Tibial artery (tissue), 4 donors: Measurements from ENCODE around the gene ASPSCR1.
A peak's percentile ranks its signal among the peaks of the same experiment; 100 is the strongest.

Experiments
- DNase-seq, 2 donors: peaks; one replicate each; pipeline ENCODE4 v3.0.0-alpha.2; 2019
- H3K27ac ChIP-seq, 2 donors: fragments of 200-600 bp; sonication (generic) in 1 of 2; 1 replicate in 1 of 2; 2 replicates in 1 of 2; pipeline ENCODE4 v1.5.1; 2018 to 2019; ENCODE audit warnings: mild to moderate bottlenecking in 1 of 2
- H3K27me3 ChIP-seq, 2 donors: fragments of 200-600 bp; sonication (generic) in 1 of 2; one replicate each; pipeline versions ENCODE4 v1.5.1 to v1.6.0; 2016 to 2019
- H3K36me3 ChIP-seq, 3 donors: fragments of 200-600 bp; sonication (generic) in 2 of 3; one replicate each; pipeline ENCODE4 v1.5.1; 2016 to 2019; ENCODE audit warnings: mild to moderate bottlenecking in 2 of 3
- H3K4me1 ChIP-seq, 4 donors: fragments of 200-600 bp; sonication (generic) in 2 of 4; 1 replicate in 3 of 4; 2 replicates in 1 of 4; pipeline ENCODE4 v1.5.1; 2016 to 2019
- H3K4me3 ChIP-seq, 2 donors: fragments of 200-600 bp; sonication (generic) in 1 of 2; 1 replicate in 1 of 2; 2 replicates in 1 of 2; pipeline ENCODE4 v1.5.1; 2018 to 2019; ENCODE audit warnings: mild to moderate bottlenecking in 2 of 2
- H3K9me3 ChIP-seq, 3 donors: fragments of 200-600 bp; sonication (generic) in 1 of 3; one replicate each; pipeline ENCODE4 v1.5.1; 2016 to 2019
- intact Hi-C: fragments of 100-400 bp; cut with DNase I; formaldehyde crosslinking; loops from one replicate; pipeline ENCODE4 v1.15.0; 2023; ENCODE audit warnings: low total_unique reads
- TF ChIP-seq, protein P1 (sequence below), 2 experiments: fragments of 200-600 bp in 1 of 2; fragments of 450-650 bp in 1 of 2; IDR thresholded peaks; one replicate each; pipeline ENCODE4 v1.5.1; 2017 to 2019; ENCODE audit warnings: antibody characterized with exemption in 2 of 2, mild to moderate bottlenecking in 1 of 2, moderate library complexity in 1 of 2

ASPSCR1 gene

DNA sequence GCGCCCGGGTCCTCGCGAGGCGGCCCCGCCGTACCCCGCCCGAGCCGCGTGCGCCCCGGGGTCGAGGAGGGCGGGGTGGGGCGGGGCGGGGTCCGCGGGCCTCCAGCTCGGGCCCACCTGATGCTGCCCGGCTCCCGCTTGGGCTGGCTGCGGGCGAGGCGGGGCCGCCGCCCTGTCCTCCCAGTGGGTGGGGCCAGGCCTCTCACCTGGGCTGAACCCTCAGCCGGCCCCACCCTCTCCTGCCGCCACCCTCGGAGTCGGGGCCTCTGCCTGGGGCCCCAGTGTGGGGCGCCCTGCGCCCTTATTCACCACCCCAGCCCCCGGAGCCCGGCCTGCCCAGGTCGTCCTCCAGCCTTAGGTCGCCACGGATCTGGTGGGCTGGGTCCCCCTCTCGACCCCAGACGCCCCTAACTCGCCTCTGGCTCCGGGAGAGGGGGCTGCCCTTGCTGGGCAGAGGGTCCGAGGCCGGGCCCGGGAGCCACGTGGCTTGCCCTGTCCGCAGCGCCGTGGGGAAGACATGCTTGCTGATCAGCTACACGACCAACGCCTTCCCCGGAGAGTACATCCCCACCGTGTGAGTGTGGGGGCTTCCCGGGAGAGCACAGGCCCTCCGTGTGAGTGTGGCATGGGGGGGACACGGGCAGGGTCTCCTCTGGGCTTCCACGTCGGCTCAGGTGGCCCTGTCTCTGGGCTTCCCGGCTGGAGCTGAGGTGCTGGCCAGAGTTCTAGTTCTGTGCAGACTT is 54.6 kb downstream of the ASPSCR1 start:
- Histone ChIP-seq H3K27ac (no peak overlapping the region), H3K36me3 (peaks cover 0 to 17% (median 13%) of the 10 kb centered on the region in 3 donors), H3K27me3 (peaks cover 0 to 52% of the 10 kb centered on the region in 2 donors), H3K9me3 (no peaks in the 10 kb centered on the region), H3K4me3 (peak overlapping the region; percentile 16 to 33), H3K4me1 (peaks cover 0 to 42% (median 33%) of the 10 kb centered on the region in 4 donors)
- DNase-seq = no peak
- intact Hi-C loops = loop anchor here (2.0 kb wide), 1 partner anchor 121 kb away; no protein-coding TSS in a partner anchor
- TF ChIP-seq, protein P1, sequence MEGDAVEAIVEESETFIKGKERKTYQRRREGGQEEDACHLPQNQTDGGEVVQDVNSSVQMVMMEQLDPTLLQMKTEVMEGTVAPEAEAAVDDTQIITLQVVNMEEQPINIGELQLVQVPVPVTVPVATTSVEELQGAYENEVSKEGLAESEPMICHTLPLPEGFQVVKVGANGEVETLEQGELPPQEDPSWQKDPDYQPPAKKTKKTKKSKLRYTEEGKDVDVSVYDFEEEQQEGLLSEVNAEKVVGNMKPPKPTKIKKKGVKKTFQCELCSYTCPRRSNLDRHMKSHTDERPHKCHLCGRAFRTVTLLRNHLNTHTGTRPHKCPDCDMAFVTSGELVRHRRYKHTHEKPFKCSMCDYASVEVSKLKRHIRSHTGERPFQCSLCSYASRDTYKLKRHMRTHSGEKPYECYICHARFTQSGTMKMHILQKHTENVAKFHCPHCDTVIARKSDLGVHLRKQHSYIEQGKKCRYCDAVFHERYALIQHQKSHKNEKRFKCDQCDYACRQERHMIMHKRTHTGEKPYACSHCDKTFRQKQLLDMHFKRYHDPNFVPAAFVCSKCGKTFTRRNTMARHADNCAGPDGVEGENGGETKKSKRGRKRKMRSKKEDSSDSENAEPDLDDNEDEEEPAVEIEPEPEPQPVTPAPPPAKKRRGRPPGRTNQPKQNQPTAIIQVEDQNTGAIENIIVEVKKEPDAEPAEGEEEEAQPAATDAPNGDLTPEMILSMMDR (IDR thresholded peaks at IDR 0.05) = no peak

DNA sequence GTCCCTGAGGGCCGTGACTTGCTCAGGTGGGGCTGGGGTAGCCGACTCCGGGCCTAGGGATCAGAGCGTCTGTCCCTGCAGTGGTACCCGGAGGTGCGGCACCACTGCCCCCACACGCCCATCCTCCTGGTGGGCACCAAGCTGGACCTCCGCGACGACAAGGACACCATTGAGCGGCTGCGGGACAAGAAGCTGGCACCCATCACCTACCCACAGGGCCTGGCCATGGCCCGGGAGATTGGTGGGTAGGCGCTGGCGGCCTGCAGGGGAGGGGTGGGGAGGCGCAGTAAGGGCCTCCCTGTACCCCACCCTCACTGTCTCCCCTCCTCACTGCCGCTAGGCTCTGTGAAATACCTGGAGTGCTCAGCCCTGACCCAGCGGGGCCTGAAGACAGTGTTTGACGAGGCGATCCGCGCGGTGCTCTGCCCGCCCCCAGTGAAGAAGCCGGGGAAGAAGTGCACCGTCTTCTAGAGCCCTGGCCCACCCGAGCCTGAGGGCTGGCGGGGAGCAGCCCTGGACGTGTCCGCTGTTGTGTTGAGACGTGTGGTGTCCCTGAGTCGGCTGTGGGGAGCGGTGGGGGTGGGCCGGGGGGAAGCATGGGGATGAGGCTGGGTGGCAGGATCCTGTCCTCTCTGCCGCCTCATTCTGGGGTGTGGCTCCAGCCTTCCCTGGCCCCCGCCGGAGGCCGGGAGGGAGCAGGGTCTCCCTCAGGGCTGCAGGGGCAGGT is 56.1 kb downstream of the ASPSCR1 start:
- no peaks in the 10 kb centered on the region for H3K9me3 ChIP-seq
- TF ChIP-seq, protein P1 (IDR thresholded peaks at IDR 0.05) = no peak
- DNase-seq = no peak
- intact Hi-C loops = no loop called here
- peaks cover 0 to 47% (median 36%) of the 10 kb centered on the region in 4 donors for H3K4me1 ChIP-seq
- H3K4me3 ChIP-seq = no peak overlapping the region
- peaks cover 0 to 15% (median 13%) of the 10 kb centered on the region in 3 donors for H3K36me3 ChIP-seq
- no peak overlapping the region for H3K27ac ChIP-seq
- H3K27me3 ChIP-seq = peaks cover 0 to 41% of the 10 kb centered on the region in 2 donors

DNA sequence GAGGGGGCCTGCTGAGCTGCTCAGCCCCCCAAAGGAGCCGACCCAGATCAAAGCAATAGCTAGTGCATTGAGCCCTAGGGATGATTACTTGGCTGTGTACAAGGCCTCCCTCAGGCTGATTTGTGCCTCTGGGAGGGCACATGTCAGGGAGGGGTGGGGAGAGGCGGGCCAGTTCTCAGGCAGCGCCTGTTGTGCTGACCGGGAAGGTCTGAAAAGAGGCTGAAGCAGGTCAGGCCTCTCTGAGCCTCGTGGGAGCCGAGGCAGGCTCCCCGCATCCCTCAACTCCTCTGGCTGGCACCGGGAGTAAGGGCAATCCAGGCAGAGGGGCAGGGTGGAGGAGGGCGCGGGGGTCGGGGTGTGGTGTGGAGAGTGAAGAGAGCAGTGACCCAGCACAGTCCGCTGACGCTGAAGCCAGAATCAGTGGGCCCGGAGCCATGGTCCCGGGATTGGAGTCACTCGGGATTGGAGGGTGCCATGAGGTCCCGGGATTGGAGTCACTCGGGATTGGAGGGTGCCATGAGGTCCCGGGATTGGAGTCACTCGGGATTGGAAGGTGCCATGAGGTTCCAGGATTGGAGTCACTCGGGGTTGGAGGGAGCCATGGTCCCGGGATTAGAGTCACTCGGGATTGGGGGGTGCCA is 57.1 kb downstream of the ASPSCR1 start:
- H3K4me3 ChIP-seq = no peak overlapping the region
- peaks cover 0 to 31% of the 10 kb centered on the region in 2 donors for H3K27me3 ChIP-seq
- H3K4me1 ChIP-seq = peaks cover 0 to 46% (median 36%) of the 10 kb centered on the region in 4 donors
- TF ChIP-seq, protein P1 (IDR thresholded peaks at IDR 0.05) = no peak
- no peak for DNase-seq
- intact Hi-C loops = loop anchor here (5.0 kb wide), 1 partner anchor 63 kb away; the partner anchor contains the start of gene FASN
- H3K36me3 ChIP-seq = peaks cover 0 to 13% (median 8%) of the 10 kb centered on the region in 3 donors
- no peaks in the 10 kb centered on the region for H3K9me3 ChIP-seq
- no peak overlapping the region for H3K27ac ChIP-seq

GRCh38 chr17:82035488-82035887 is 58.1 kb downstream of the ASPSCR1 start:
- DNase-seq = no peak
- Histone ChIP-seq H3K36me3 (peaks cover 0 to 13% (median 8%) of the 10 kb centered on the region in 3 donors), H3K27me3 (peaks cover 0 to 25% of the 10 kb centered on the region in 2 donors), H3K4me3 (no peak overlapping the region), H3K4me1 (peaks cover 0 to 36% (median 30%) of the 10 kb centered on the region in 4 donors), H3K9me3 (no peaks in the 10 kb centered on the region), H3K27ac (no peak overlapping the region)
- intact Hi-C loops = loop anchor here (5.0 kb wide), 1 partner anchor 62 kb away; the partner anchor contains the start of gene FASN
- TF ChIP-seq, protein P1 (IDR thresholded peaks at IDR 0.05) = no peak

- Histone ChIP-seq H3K27ac (peak overlapping the region; percentile 96 to 99), H3K9me3 (no peaks in the 10 kb centered on the region), H3K27me3 (peaks cover 0 to 21% of the 10 kb centered on the region in 2 donors), H3K4me1 (peaks cover 0 to 30% (median 24%) of the 10 kb centered on the region in 4 donors), H3K4me3 (peak overlapping the region; percentile 64 to 97), H3K36me3 (peaks cover 0 to 13% (median 8%) of the 10 kb centered on the region in 3 donors)
- TF ChIP-seq, protein P1 (IDR thresholded peaks at IDR 0.05) = no peak
- no peak for DNase-seq
- intact Hi-C loops = loop anchor here (5.0 kb wide), 1 partner anchor 61 kb away; the partner anchor contains the start of gene FASN
Observed at GRCh38 chr17:82035956-82036633, 58.7 kb downstream of the ASPSCR1 start.
